Stimulated activated CD4-positive, alpha-beta T cell treated with anti-CD3 and anti-CD28 coated beads, Interleukin-2, amount 100 ng/mL, for 48 hours (primary cell): ENCODE results near the gene TCTN1.
A peak's percentile ranks its signal among the peaks of the same experiment; 100 is the strongest.
"Not testable (repeated sequence)": the region's sequence is repeated elsewhere in the genome, so short reads cannot be mapped to it uniquely, and the experiment has no call there.

Source experiments
- DNase-seq, 2 donors: peaks; one replicate each; pipeline ENCODE4 v3.0.0-alpha.2; 2020

The TCTN1 gene

GRCh38 chr12:110587102-110587501 is 26.8 kb upstream of the TCTN1 start:
- not testable (repeated sequence) for DNase-seq

- DNase-seq, result no peak
Observed at GRCh38 chr12:110590059-110590458, 23.9 kb upstream of the TCTN1 start.

GRCh38 chr12:110590806-110591326 is 23.1 kb upstream of the TCTN1 start:
- DNase-seq, result no peak

GRCh38 chr12:110591451-110592051 is 22.4 kb upstream of the TCTN1 start:
- DNase-seq, result no peak

- DNase-seq, result no peak
Observed at GRCh38 chr12:110592078-110592477, 21.9 kb upstream of the TCTN1 start.

GRCh38 chr12:110592919-110593318 is 21.0 kb upstream of the TCTN1 start:
- not testable (repeated sequence) for DNase-seq

GRCh38 chr12:110597885-110598284 is 16.0 kb upstream of the TCTN1 start:
- DNase-seq, result no peak

- no peak for DNase-seq
Observed at GRCh38 chr12:110599334-110599733, 14.6 kb upstream of the TCTN1 start.

GRCh38 chr12:110600254-110600653 is 13.7 kb upstream of the TCTN1 start:
- no peak for DNase-seq

GRCh38 chr12:110602085-110602814 is 11.7 kb upstream of the TCTN1 start:
- not testable (repeated sequence) for DNase-seq

- DNase-seq, result no peak
Observed at GRCh38 chr12:110606253-110606611, 7.7 kb upstream of the TCTN1 start.

- DNase-seq, result no peak
Observed at GRCh38 chr12:110613071-110613770, 708 bp upstream of the TCTN1 start.

GRCh38 chr12:110615171-110615570 is 1.2 kb downstream of the TCTN1 start:
- no peak for DNase-seq

- DNase-seq, result no peak
Observed at GRCh38 chr12:110616471-110617115, 2.7 kb downstream of the TCTN1 start.

GRCh38 chr12:110619534-110619953 is 5.6 kb downstream of the TCTN1 start:
- DNase-seq, result peak in 1 of 2 donors; percentile 25

- DNase-seq, result no peak
Observed at GRCh38 chr12:110622582-110622981, 8.7 kb downstream of the TCTN1 start.

GRCh38 chr12:110627500-110628195 is 13.7 kb downstream of the TCTN1 start:
- DNase-seq, result no peak

GRCh38 chr12:110635055-110635454 is 21.1 kb downstream of the TCTN1 start:
- no peak for DNase-seq

- DNase-seq, result no peak
Observed at GRCh38 chr12:110636516-110636915, 22.6 kb downstream of the TCTN1 start.

- DNase-seq, result no peak
Observed at GRCh38 chr12:110637869-110638441, 24.0 kb downstream of the TCTN1 start.

- no peak for DNase-seq
Observed at GRCh38 chr12:110638796-110639195, 24.9 kb downstream of the TCTN1 start.
